ENCODE measurements around the gene SNX10.

- no peak for TF ChIP-seq CTCF (IDR thresholded peaks at IDR 0.05)
- no peak for TF ChIP-seq POLR2A (IDR thresholded peaks at IDR 0.05)
Observed at GRCh38 chr7:26343320-26343832, 51.7 kb downstream of the SNX10 start.
